OCI-LY7 (cell line): ENCODE data around the gene CENPK. TPM values are rescaled to one million over a fixed set of nuclear protein-coding genes. Genes with fewer than 3 reads are reported as not detected.
"Not testable (repeated sequence)": the region's sequence is repeated elsewhere in the genome, so short reads cannot be mapped to it uniquely, and the experiment has no call there.

ENCODE experiments used
- BruUV-seq: library from RNA; stranded (reverse); fragments of 400-500 nt; replicated peaks from 2 replicates; lab custom pipeline; 2021; lab: Mats Ljungman, UMichigan
- CTCF ChIA-PET: fragments of 300-600 bp; sonication (Branson Sonifier 250); formaldehyde crosslinking; loops from one replicate; lab custom pipeline; 2022; ENCODE audit warnings: antibody characterized with exemption; ENCODE audit not compliant: unreplicated experiment; lab: Charles Lee
- POLR2A ChIA-PET: fragments of 300-600 bp; sonication (Branson Sonifier 250); formaldehyde crosslinking; loops from one replicate; lab custom pipeline; 2022; ENCODE audit warnings: antibody characterized with exemption; lab: Charles Lee
- DNase-seq: peaks from one replicate; pipeline ENCODE4 v3.0.0-alpha.2; 2015; ENCODE audit warnings: low spot score
- H2AFZ ChIP-seq: fragments of 200-600 bp; sonication (generic), shearing (Covaris generic); 2 replicates; pipeline ENCODE4 v1.6.1; 2014; ENCODE audit warnings: mild to moderate bottlenecking, antibody characterized with exemption, low read length, moderate library complexity
- H3K27ac ChIP-seq: fragments of 200-600 bp; sonication (generic); 2 replicates; pipeline ENCODE4 v1.5.1; 2014; ENCODE audit warnings: mixed run types, low read depth, mild to moderate bottlenecking, moderate library complexity, low read length, inconsistent platforms; ENCODE audit not compliant: poor library complexity, severe bottlenecking
- H3K36me3 ChIP-seq: fragments of 200-600 bp; sonication (generic); 2 replicates; pipeline ENCODE4 v1.6.1; 2014; ENCODE audit warnings: mild to moderate bottlenecking, antibody characterized with exemption, low read length, moderate library complexity, mixed read lengths; ENCODE audit not compliant: insufficient read depth
- H3K4me1 ChIP-seq: fragments of 200-600 bp; sonication (generic); 2 replicates; pipeline ENCODE4 v1.5.1; 2014; ENCODE audit warnings: mild to moderate bottlenecking, low read length; ENCODE audit not compliant: insufficient read depth, poor library complexity, severe bottlenecking
- H3K4me2 ChIP-seq: fragments of 200-600 bp; sonication (generic); 2 replicates; pipeline ENCODE4 v1.6.1; 2014; ENCODE audit warnings: mild to moderate bottlenecking, low read length
- H3K4me3 ChIP-seq: fragments of 200-600 bp; sonication (generic); 2 replicates; pipeline ENCODE4 v1.5.1; 2014; ENCODE audit warnings: mild to moderate bottlenecking, low read depth, low read length; ENCODE audit not compliant: poor library complexity, severe bottlenecking
- H3K79me2 ChIP-seq: fragments of 200-600 bp; sonication (generic); 2 replicates; pipeline ENCODE4 v1.6.1; 2016; ENCODE audit warnings: low read depth, mild to moderate bottlenecking, low read length, moderate library complexity, mixed read lengths; ENCODE audit not compliant: insufficient read depth
- H3K9me2 ChIP-seq: fragments of 200-600 bp; sonication (generic); 2 replicates; pipeline ENCODE4 v1.6.1; 2016; ENCODE audit warnings: mild to moderate bottlenecking, low read length, mixed read lengths; ENCODE audit not compliant: insufficient read depth
- H3K9me3 ChIP-seq: fragments of 200-600 bp; sonication (generic); 2 replicates; pipeline ENCODE4 v1.6.1; 2014; ENCODE audit warnings: mild to moderate bottlenecking, mixed run types, low read length, mixed read lengths
- H4K20me1 ChIP-seq: fragments of 200-600 bp; sonication (generic); 2 replicates; pipeline ENCODE4 v1.6.1; 2014; ENCODE audit warnings: mild to moderate bottlenecking, antibody characterized with exemption, low read length, moderate library complexity, mixed read lengths; ENCODE audit not compliant: insufficient read depth
- CTCF ChIP-seq: fragments of 200-600 bp; sonication (generic); conservative IDR thresholded peaks from 2 replicates; pipeline ENCODE4 v1.5.1; 2014; ENCODE audit warnings: mild to moderate bottlenecking, antibody characterized with exemption, low read length, moderate library complexity, mixed read lengths
- EZH2phosphoT487 ChIP-seq: fragments of 200-600 bp; sonication (generic); IDR thresholded peaks from 2 replicates; pipeline ENCODE4 v1.6.1; 2018; ENCODE audit warnings: low read depth, borderline replicate concordance, mild to moderate bottlenecking, mixed run types, antibody characterized with exemption, low read length, moderate library complexity, mixed read lengths
- intact Hi-C: fragments of 100-400 bp; cut with micrococcal nuclease; formaldehyde crosslinking; loops from one replicate; pipeline ENCODE4 v1.10.0; 2022; ENCODE audit not compliant: unreplicated experiment
- total RNA-seq, 2 experiments: library from RNA; depleted of rRNA in 1 of 2; stranded (reverse); fragments of >200 nt in 1 of 2; shearing (Covaris generic) in 1 of 2; gene quantifications; 2 replicates each; pipeline ENCODE4 v1.2.3, GENCODE V29; 2014 to 2022

CENPK gene
- total RNA-seq, 2 experiments from 2014 or later = 52.6 to 90.0 TPM

GRCh38 chr5:65489119-65489518 is 73.8 kb downstream of the CENPK start:
- H3K4me3 ChIP-seq = no peak overlapping the region
- no peaks in the 10 kb centered on the region for H3K36me3 ChIP-seq
- no peaks in the 10 kb centered on the region for H3K79me2 ChIP-seq
- TF ChIP-seq CTCF (no peak), EZH2phosphoT487 (no peak)
- intact Hi-C loops = no loop called here
- no peaks in the 10 kb centered on the region for H3K9me3 ChIP-seq
- H3K4me2 ChIP-seq = no peak overlapping the region
- ChIA-PET POLR2A (no interaction called here), CTCF (no interaction called here)
- no peaks in the 10 kb centered on the region for H3K4me1 ChIP-seq
- no peak overlapping the region for H3K27ac ChIP-seq
- H3K9me2 ChIP-seq = no peaks in the 10 kb centered on the region
- H2AFZ ChIP-seq = no peak overlapping the region
- BruUV-seq = no TSS peak
- DNase-seq = no peak
- H4K20me1 ChIP-seq = no peaks in the 10 kb centered on the region

- H3K79me2 ChIP-seq, CTCF ChIA-PET, H3K36me3 ChIP-seq, H3K9me2 ChIP-seq, intact Hi-C loops, H2AFZ ChIP-seq, H3K4me2 ChIP-seq, BruUV-seq, H4K20me1 ChIP-seq, H3K4me1 ChIP-seq, H3K9me3 ChIP-seq, H3K27ac ChIP-seq, H3K4me3 ChIP-seq, DNase-seq: not testable (repeated sequence)
- peak; percentile 44 for TF ChIP-seq CTCF
- POLR2A ChIA-PET = interaction anchor here (0.6 kb wide), 1 partner anchor 18 kb away, joined by 6 read pairs; no protein-coding TSS in a partner anchor
Measured at GRCh38 chr5:65488038-65488687, 74.8 kb downstream of the CENPK start.

- intact Hi-C loops, H3K4me3 ChIP-seq, H3K79me2 ChIP-seq, H3K27ac ChIP-seq, H3K4me1 ChIP-seq, CTCF ChIA-PET, H3K9me2 ChIP-seq, DNase-seq, H3K36me3 ChIP-seq, H4K20me1 ChIP-seq, H2AFZ ChIP-seq, H3K4me2 ChIP-seq, BruUV-seq, H3K9me3 ChIP-seq: not testable (repeated sequence)
- POLR2A ChIA-PET = interaction anchor here (0.6 to 0.7 kb wide), 3 partner anchors 34 to 677 kb away, joined by 3 to 9 read pairs (median 7); no protein-coding TSS in a partner anchor
Measured at GRCh38 chr5:65486803-65487202, 76.2 kb downstream of the CENPK start.
